Hepatocyte (in vitro differentiated cells): ENCODE data around the gene STX18.
A peak's percentile ranks its signal among the peaks of the same experiment; 100 is the strongest.

Experiments used
- CTCF ChIP-seq: fragments of 200-600 bp; sonication (generic); IDR thresholded peaks from 2 replicates; pipeline ENCODE4 v1.5.1; 2016; ENCODE audit warnings: antibody characterized with exemption, mild to moderate bottlenecking; ENCODE audit not compliant: poor library complexity
- EZH2phosphoT487 ChIP-seq: fragments of 200-600 bp; sonication (generic); IDR thresholded peaks from one replicate; pipeline ENCODE4 v1.6.1; 2018; ENCODE audit warnings: antibody characterized with exemption, mild to moderate bottlenecking, low read depth, moderate library complexity; ENCODE audit not compliant: unreplicated experiment, severe bottlenecking

GRCh38 chr4:4480685-4481398 is 61.0 kb downstream of the STX18 start:
- TF ChIP-seq EZH2phosphoT487 (no peak), CTCF (peak; percentile 63)
